DND-41 (cell line): ENCODE results near the gene LUZP2.

Experiments used
- CTCF ChIP-seq: IDR thresholded peaks from 2 replicates; pipeline ENCODE4 v1.5.1; 2012; ENCODE audit warnings: borderline replicate concordance, low read length, moderate library complexity, mild to moderate bottlenecking; ENCODE audit not compliant: poor library complexity, severe bottlenecking; ENCODE audit errors: extremely low read depth
- EZH2 ChIP-seq: IDR thresholded peaks from 3 replicates; pipeline ENCODE4 v1.6.1; 2012; ENCODE audit warnings: borderline replicate concordance, low read depth, mild to moderate bottlenecking, moderate library complexity, low read length, inconsistent platforms; ENCODE audit not compliant: severe bottlenecking

DNA sequence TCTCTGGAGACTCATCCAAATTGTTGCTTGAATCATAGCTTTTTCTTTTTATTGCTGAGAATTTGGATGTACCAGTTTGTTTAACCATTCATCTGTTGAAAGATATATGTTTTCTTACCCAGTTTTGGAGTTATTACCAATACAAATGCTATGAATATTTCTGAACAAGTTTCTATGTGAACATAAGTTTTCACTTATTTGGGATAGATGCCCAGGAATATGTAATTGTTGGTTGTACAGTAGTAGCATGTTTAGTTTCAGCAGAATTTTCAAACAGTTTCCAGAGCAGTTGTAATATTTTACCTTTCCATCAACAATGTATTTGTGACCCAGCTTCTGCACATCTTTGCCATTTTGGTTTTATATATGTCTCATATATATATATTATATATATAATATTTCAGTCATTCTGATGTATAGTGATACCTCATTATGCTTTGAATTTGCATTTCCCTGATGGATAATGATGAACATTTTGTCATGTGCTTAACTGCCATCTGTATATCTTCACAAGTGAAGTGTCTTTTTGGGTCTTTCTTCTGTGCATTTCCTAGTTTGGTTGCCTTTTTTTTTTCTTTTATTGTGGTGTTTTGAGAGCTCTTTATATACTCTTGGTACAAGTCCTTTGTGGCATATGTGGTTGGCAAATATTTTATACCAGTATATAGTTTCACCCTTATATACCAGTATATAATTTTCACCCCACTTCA is 118.8 kb downstream of the LUZP2 start:
- TF ChIP-seq CTCF (no peak), EZH2 (no peak)
